HG03039 (cell line): ENCODE data around the gene HOXC13.

Experiments
- ATAC-seq: cut with Tn5 transposase; IDR thresholded peaks from one replicate; pipeline ENCODE4 v1.9.1; 2021; ENCODE audit warnings: mild to moderate bottlenecking, moderate library complexity; ENCODE audit not compliant: unreplicated experiment

Gene HOXC13

GRCh38 chr12:53981634-53982565 lies 43.3 kb downstream of the HOXC13 start:
- no peak for ATAC-seq

- no peak for ATAC-seq
These were observed 44.3 kb downstream of the HOXC13 start for GRCh38 chr12:53982648-53983567.

GRCh38 chr12:53983568-53983949 lies 44.9 kb downstream of the HOXC13 start:
- no peak for ATAC-seq

- no peak for ATAC-seq
These were observed 45.4 kb downstream of the HOXC13 start for GRCh38 chr12:53983950-53984572.

GRCh38 chr12:53984901-53985691 lies 46.5 kb downstream of the HOXC13 start, which contains the start of gene HOXC10:
Gene HOXC10, plus strand, starts transcription at chr12:53985146. Its CDS starts 114 bp downstream, at chr12:53985260.
- ATAC-seq: no peak

GRCh38 chr12:53985692-53985993 lies 47.0 kb downstream of the HOXC13 start:
- ATAC-seq: no peak

GRCh38 chr12:53985994-53986685 lies 47.5 kb downstream of the HOXC13 start:
- no peak for ATAC-seq

- ATAC-seq: no peak
These were observed 48.3 kb downstream of the HOXC13 start for GRCh38 chr12:53986686-53987483.

GRCh38 chr12:53987787-53988230 lies 49.2 kb downstream of the HOXC13 start:
- no peak for ATAC-seq

- no peak for ATAC-seq
These were observed 50.1 kb downstream of the HOXC13 start for GRCh38 chr12:53988541-53989226.

GRCh38 chr12:53989227-53990113 lies 50.8 kb downstream of the HOXC13 start:
- ATAC-seq: no peak

GRCh38 chr12:53990311-53991076 lies 51.9 kb downstream of the HOXC13 start:
- ATAC-seq: no peak

GRCh38 chr12:53991077-53991460 lies 52.4 kb downstream of the HOXC13 start:
- ATAC-seq: no peak

- no peak for ATAC-seq
These were observed 53.8 kb downstream of the HOXC13 start for GRCh38 chr12:53992377-53992889.

GRCh38 chr12:53993162-53994008 lies 54.8 kb downstream of the HOXC13 start:
- ATAC-seq: no peak

- ATAC-seq: no peak
These were observed 55.3 kb downstream of the HOXC13 start for GRCh38 chr12:53994009-53994263.
